ENCODE data around the gene GPI.

Gene GPI

DNA sequence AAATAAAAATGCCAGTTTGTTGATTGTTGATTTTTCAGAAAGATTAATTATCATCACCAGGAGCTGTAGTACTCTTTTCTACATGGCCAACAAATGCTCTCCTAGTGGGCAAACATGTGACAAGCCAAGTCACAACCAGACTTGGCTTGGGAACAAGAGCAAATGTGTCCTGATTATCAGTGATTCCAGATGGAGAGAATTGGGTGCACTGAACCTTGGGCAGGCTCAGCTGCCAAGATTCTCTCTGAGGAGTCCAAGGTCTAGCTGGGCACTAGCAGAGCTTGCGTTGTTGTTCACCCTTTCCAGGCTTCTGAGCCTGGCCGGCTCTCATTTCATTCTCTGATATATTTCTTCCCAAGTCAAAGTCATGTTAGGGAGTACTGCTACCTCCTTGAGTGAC is 27.3 kb upstream of the GPI start:
- TF ChIP-seq, protein P1, sequence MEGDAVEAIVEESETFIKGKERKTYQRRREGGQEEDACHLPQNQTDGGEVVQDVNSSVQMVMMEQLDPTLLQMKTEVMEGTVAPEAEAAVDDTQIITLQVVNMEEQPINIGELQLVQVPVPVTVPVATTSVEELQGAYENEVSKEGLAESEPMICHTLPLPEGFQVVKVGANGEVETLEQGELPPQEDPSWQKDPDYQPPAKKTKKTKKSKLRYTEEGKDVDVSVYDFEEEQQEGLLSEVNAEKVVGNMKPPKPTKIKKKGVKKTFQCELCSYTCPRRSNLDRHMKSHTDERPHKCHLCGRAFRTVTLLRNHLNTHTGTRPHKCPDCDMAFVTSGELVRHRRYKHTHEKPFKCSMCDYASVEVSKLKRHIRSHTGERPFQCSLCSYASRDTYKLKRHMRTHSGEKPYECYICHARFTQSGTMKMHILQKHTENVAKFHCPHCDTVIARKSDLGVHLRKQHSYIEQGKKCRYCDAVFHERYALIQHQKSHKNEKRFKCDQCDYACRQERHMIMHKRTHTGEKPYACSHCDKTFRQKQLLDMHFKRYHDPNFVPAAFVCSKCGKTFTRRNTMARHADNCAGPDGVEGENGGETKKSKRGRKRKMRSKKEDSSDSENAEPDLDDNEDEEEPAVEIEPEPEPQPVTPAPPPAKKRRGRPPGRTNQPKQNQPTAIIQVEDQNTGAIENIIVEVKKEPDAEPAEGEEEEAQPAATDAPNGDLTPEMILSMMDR (IDR thresholded peaks at IDR 0.05; ENCODE audit: low read length, missing control alignments): no peak
- DNase-seq (ENCODE audit: low read depth): no peak
- no peak overlapping the region for H3K4me3 ChIP-seq (replicated peaks; ENCODE audit: low read depth, low read length)

- no peak for DNase-seq (ENCODE audit: low read depth)
- TF ChIP-seq, protein P1 (IDR thresholded peaks at IDR 0.05; ENCODE audit: low read length, missing control alignments): no peak
- no peak overlapping the region for H3K4me3 ChIP-seq (replicated peaks; ENCODE audit: low read depth, low read length)
Measured at GRCh38 chr19:34341935-34342680, 22.9 kb upstream of the GPI start.

DNA sequence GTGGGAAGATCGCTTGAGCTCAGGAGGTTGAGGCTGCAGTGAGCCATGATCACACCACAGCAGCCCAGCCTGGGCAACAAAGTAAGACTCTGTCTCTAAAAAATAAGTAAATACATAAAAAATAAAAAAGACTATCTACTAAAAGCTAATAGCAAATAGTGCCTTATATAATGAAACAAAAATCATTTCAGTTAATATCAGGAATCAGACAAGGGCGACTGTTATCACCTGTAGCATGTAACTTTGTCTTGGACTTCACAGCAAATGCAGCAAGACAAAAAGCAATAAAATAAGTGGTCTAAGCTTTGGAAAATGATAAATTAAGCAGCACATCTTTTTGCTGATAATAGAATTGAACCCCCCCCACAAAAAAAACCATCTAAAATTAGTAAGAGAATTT is 21.2 kb upstream of the GPI start:
- H3K4me3 ChIP-seq (replicated peaks; ENCODE audit: low read depth, low read length): no peak overlapping the region
- TF ChIP-seq, protein P1 (IDR thresholded peaks at IDR 0.05; ENCODE audit: low read length, missing control alignments): no peak
- DNase-seq (ENCODE audit: low read depth): no peak

- DNase-seq (ENCODE audit: low read depth): peak; percentile 71
- TF ChIP-seq, protein P1 (IDR thresholded peaks at IDR 0.05; ENCODE audit: low read length, missing control alignments): peak; percentile 92
- H3K4me3 ChIP-seq (replicated peaks; ENCODE audit: low read depth, low read length): no peak overlapping the region
Measured at GRCh38 chr19:34345947-34346351, 19.0 kb upstream of the GPI start.

- DNase-seq (ENCODE audit: low read depth): no peak
- H3K4me3 ChIP-seq (replicated peaks; ENCODE audit: low read depth, low read length): no peak overlapping the region
- TF ChIP-seq, protein P1 (IDR thresholded peaks at IDR 0.05; ENCODE audit: low read length, missing control alignments): no peak
Measured at GRCh38 chr19:34347561-34348165, 17.3 kb upstream of the GPI start.

DNA sequence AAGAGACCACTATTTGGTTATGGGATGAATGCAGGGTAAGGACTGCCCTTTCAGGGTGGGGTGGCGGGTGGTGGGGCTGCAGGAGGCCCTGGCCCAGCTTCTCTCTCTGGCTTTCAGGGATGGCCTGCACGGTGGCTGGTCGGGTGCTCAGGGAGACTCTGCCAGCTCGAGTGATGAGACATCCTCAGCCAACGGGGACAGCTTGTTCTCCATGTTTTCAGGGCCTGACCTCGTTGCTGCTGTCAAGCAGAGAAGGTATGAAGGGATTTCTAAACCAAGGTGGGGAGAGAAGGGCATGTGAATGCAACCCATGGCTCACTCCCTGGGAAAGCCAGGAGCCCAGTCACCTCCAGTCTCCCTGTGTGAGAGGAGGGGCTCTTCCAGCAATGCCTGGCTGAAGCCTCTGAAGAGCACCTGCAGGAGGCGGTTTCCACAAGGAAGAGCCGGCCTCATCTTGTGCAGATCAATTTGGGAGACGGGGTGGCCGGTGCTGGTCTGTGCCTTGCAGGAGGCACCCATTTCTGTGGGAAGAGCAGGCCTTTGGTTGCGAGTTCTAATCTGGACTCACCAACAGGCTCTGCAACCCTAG is 16.0 kb upstream of the GPI start:
- TF ChIP-seq, protein P1 (IDR thresholded peaks at IDR 0.05; ENCODE audit: low read length, missing control alignments): no peak
- H3K4me3 ChIP-seq (replicated peaks; ENCODE audit: low read depth, low read length): no peak overlapping the region
- DNase-seq (ENCODE audit: low read depth): no peak

Data from fibroblast of pulmonary artery (primary cell).